H1 (cell line): ENCODE results near the gene CMTR1. TPM values are rescaled to one million over a fixed set of nuclear protein-coding genes. Genes with fewer than 3 reads are reported as not detected.

Experiments used
- CTCF ChIA-PET: fragments of 300-600 bp; sonication (Branson Sonifier 250); formaldehyde crosslinking; loops from one replicate; lab custom pipeline; 2021; ENCODE audit not compliant: partially characterized antibody; lab: Charles Lee
- POLR2A ChIA-PET: fragments of 300-600 bp; sonication (Branson Sonifier 250); formaldehyde crosslinking; loops from one replicate; lab custom pipeline; 2021; ENCODE audit warnings: inconsistent platforms; ENCODE audit not compliant: partially characterized antibody; lab: Charles Lee
- DNase-seq, 2 experiments: peaks; one replicate each; pipeline versions ENCODE4 v3.0.0 to v3.0.0-alpha.2; 2010 to 2022; ENCODE audit warnings: low spot score in 2 of 2, low read depth in 1 of 2, mixed read lengths in 1 of 2
- FAIRE-seq: peaks from 2 replicates; lab custom pipeline; 2011; peaks lifted over from hg19 to GRCh38; lab: Jason Lieb, UNC
- H2AFZ ChIP-seq: 2 replicates; pipeline ENCODE4 v1.8.1; 2012; ENCODE audit warnings: low read length, inconsistent platforms
- H2AK5ac ChIP-seq: 2 replicates; pipeline ENCODE4 v1.6.1; 2013; ENCODE audit warnings: low read depth, low read length
- H2BK120ac ChIP-seq: replicated peaks from 2 replicates; pipeline ENCODE3; 2013; ENCODE audit warnings: low read depth, low read length, inconsistent platforms
- H2BK12ac ChIP-seq: 2 replicates; pipeline ENCODE4 v1.6.1; 2013; ENCODE audit warnings: low read depth, low read length
- H2BK15ac ChIP-seq: 2 replicates; pipeline ENCODE4 v1.6.1; 2013; ENCODE audit warnings: low read length
- H2BK20ac ChIP-seq: 2 replicates; pipeline ENCODE4 v1.6.1; 2013; ENCODE audit warnings: low read length
- H2BK5ac ChIP-seq: 2 replicates; pipeline ENCODE4 v1.6.1; 2013; ENCODE audit warnings: low read depth, low read length
- H3K14ac ChIP-seq: 2 replicates; pipeline ENCODE4 v1.6.1; 2013; ENCODE audit warnings: inconsistent platforms; ENCODE audit not compliant: insufficient read length
- H3K18ac ChIP-seq: 2 replicates; pipeline ENCODE4 v1.6.1; 2013; ENCODE audit warnings: low read length; ENCODE audit errors: extremely low read depth
- H3K23ac ChIP-seq: 2 replicates; pipeline ENCODE4 v1.6.1; 2013; ENCODE audit warnings: inconsistent platforms; ENCODE audit not compliant: insufficient read length
- H3K23me2 ChIP-seq: 2 replicates; pipeline ENCODE4 v1.6.1; 2013; ENCODE audit warnings: low read depth, low read length
- H3K27ac ChIP-seq: 2 replicates; pipeline ENCODE4 v1.6.1; 2011; ENCODE audit warnings: low read depth, low read length, inconsistent platforms
- H3K27me3 ChIP-seq, 4 experiments: replicated peaks in 1 of 4; 1 replicate in 1 of 4; 2 replicates in 3 of 4; pipeline versions ENCODE4 v1.6.1 to v1.8.1; 2011 to 2013; ENCODE audit warnings: low read length in 3 of 4, mild to moderate bottlenecking in 3 of 4, inconsistent platforms in 2 of 4, mixed read lengths in 2 of 4, moderate library complexity in 1 of 4; ENCODE audit not compliant: control insufficient read depth in 3 of 4, insufficient read depth in 3 of 4; ENCODE audit errors: extremely low read depth in 1 of 4
- H3K36me3 ChIP-seq, 4 experiments: 2 replicates each; pipeline versions ENCODE4 v1.6.1 to v1.8.1; 2011 to 2013; ENCODE audit warnings: mild to moderate bottlenecking in 4 of 4, low read length in 3 of 4, moderate library complexity in 2 of 4, control low read depth in 1 of 4, inconsistent platforms in 1 of 4; ENCODE audit not compliant: insufficient read depth in 4 of 4, control insufficient read depth in 2 of 4
- H3K4ac ChIP-seq: replicated peaks from 2 replicates; pipeline ENCODE3; 2013; ENCODE audit warnings: low read length, low read depth, mixed read lengths, inconsistent platforms; ENCODE audit not compliant: insufficient read length
- H3K4me1 ChIP-seq, 4 experiments: replicated peaks in 1 of 4; 1 replicate in 1 of 4; 2 replicates in 3 of 4; pipeline versions ENCODE4 v1.6.1 to v1.8.1; 2011 to 2013; ENCODE audit warnings: low read length in 3 of 4, inconsistent platforms in 2 of 4, mixed read lengths in 1 of 4; ENCODE audit not compliant: insufficient read depth in 4 of 4, control insufficient read depth in 3 of 4
- H3K4me2 ChIP-seq, 2 experiments: 2 replicates each; pipeline versions ENCODE4 v1.6.1 to v1.8.1; 2011 to 2013; ENCODE audit warnings: low read depth in 2 of 2, low read length in 2 of 2, control low read depth in 1 of 2, inconsistent platforms in 1 of 2, mild to moderate bottlenecking in 1 of 2; ENCODE audit not compliant: insufficient read depth in 1 of 2
- H3K4me3 ChIP-seq, 4 experiments: fragments of 200-600, 300-600 bp in 1 of 4; sonication (generic), shearing (Covaris generic), sonication (Bioruptor Twin) in 1 of 4; 2 replicates each; pipeline versions ENCODE4 v1.5.1 to v1.8.1; 2011 to 2016; ENCODE audit warnings: low read length in 4 of 4, low read depth in 3 of 4, control low read depth in 2 of 4, inconsistent platforms in 2 of 4, mild to moderate bottlenecking in 2 of 4, mixed read lengths in 1 of 4, moderate library complexity in 1 of 4; ENCODE audit not compliant: insufficient read depth in 2 of 4; ENCODE audit errors: extremely low read depth in 1 of 4
- H3K56ac ChIP-seq: replicated peaks from 2 replicates; pipeline ENCODE3; 2013; ENCODE audit warnings: low read depth, mild to moderate bottlenecking, mixed read lengths, low read length, inconsistent platforms; ENCODE audit not compliant: insufficient read length
- H3K79me1 ChIP-seq: 2 replicates; pipeline ENCODE4 v1.6.1; 2013; ENCODE audit warnings: low read depth, low read length, control low read depth
- H3K79me2 ChIP-seq, 2 experiments: 2 replicates each; pipeline versions ENCODE4 v1.6.1 to v1.8.1; 2012 to 2013; ENCODE audit warnings: low read length in 2 of 2, mild to moderate bottlenecking in 2 of 2, inconsistent platforms in 1 of 2; ENCODE audit not compliant: insufficient read depth in 2 of 2, control insufficient read depth in 1 of 2
- H3K9ac ChIP-seq, 4 experiments: replicated peaks in 1 of 4; 1 replicate in 1 of 4; 2 replicates in 3 of 4; pipeline versions ENCODE4 v1.6.1 to v1.8.1; 2011 to 2013; ENCODE audit warnings: low read depth in 3 of 4, low read length in 3 of 4, control low read depth in 2 of 4, mild to moderate bottlenecking in 2 of 4, moderate library complexity in 2 of 4, inconsistent platforms in 1 of 4; ENCODE audit errors: extremely low read depth in 1 of 4
- H3K9me3 ChIP-seq, 2 experiments: 2 replicates each; pipeline versions ENCODE4 v1.6.1 to v1.8.1; 2012 to 2013; ENCODE audit warnings: mild to moderate bottlenecking in 2 of 2, moderate library complexity in 2 of 2, control low read depth in 1 of 2, inconsistent platforms in 1 of 2, low read depth in 1 of 2, low read length in 1 of 2, mixed read lengths in 1 of 2; ENCODE audit not compliant: insufficient read depth in 2 of 2
- H4K20me1 ChIP-seq, 2 experiments: replicated peaks in 1 of 2; 2 replicates each; pipeline versions ENCODE3 to v1.8.1; 2011 to 2013; ENCODE audit warnings: inconsistent platforms in 2 of 2, low read length in 2 of 2, mild to moderate bottlenecking in 1 of 2; ENCODE audit not compliant: insufficient read depth in 2 of 2, control insufficient read depth in 1 of 2
- H4K5ac ChIP-seq: 2 replicates; pipeline ENCODE4 v1.6.1; 2013; ENCODE audit warnings: low read length, low read depth, mixed read lengths, inconsistent platforms; ENCODE audit not compliant: insufficient read length
- H4K8ac ChIP-seq: 2 replicates; pipeline ENCODE4 v1.8.0; 2013; ENCODE audit warnings: mild to moderate bottlenecking, moderate library complexity, low read length, inconsistent platforms; ENCODE audit not compliant: insufficient read depth; ENCODE audit errors: extremely low read depth
- H4K91ac ChIP-seq: replicated peaks from 2 replicates; pipeline ENCODE3; 2013; ENCODE audit warnings: low read length, mixed read lengths, inconsistent platforms; ENCODE audit not compliant: insufficient read length
- BACH1 ChIP-seq: IDR thresholded peaks from 2 replicates; pipeline ENCODE4 v1.6.1; 2012; ENCODE audit warnings: low read length, improper control_type of control experiment
- BRCA1 ChIP-seq: IDR thresholded peaks from 2 replicates; pipeline ENCODE4 v1.6.1; 2012; ENCODE audit warnings: low read depth, low read length, improper control_type of control experiment
- GABPA ChIP-seq: IDR thresholded peaks from 2 replicates; pipeline ENCODE4 v1.6.1; 2011; ENCODE audit warnings: mild to moderate bottlenecking, low read length, moderate library complexity, borderline replicate concordance; ENCODE audit not compliant: insufficient read depth
- KDM4A ChIP-seq: IDR thresholded peaks from one replicate; pipeline ENCODE4 v1.7.1; 2012; ENCODE audit warnings: low read depth, mild to moderate bottlenecking, moderate library complexity, low read length, inconsistent platforms; ENCODE audit not compliant: severe bottlenecking
- NRF1 ChIP-seq: IDR thresholded peaks from 2 replicates; pipeline ENCODE4 v1.6.1; 2011; ENCODE audit warnings: mild to moderate bottlenecking, low read depth, low read length, improper control_type of control experiment
- POLR2AphosphoS5 ChIP-seq: IDR thresholded peaks from 2 replicates; pipeline ENCODE4 v1.6.1; 2011; ENCODE audit warnings: low read depth, low read length
- RFX5 ChIP-seq: IDR thresholded peaks from 2 replicates; pipeline ENCODE4 v1.6.1; 2011; ENCODE audit warnings: low read depth, low read length, improper control_type of control experiment, borderline replicate concordance
- SIN3A ChIP-seq, 2 experiments: IDR thresholded peaks in 1 of 2; conservative IDR thresholded peaks in 1 of 2; 2 replicates each; pipeline ENCODE4 v1.6.1; 2011 to 2012; ENCODE audit warnings: low read length in 2 of 2, improper control_type of control experiment in 1 of 2, low read depth in 1 of 2, mild to moderate bottlenecking in 1 of 2
- SRF ChIP-seq: IDR thresholded peaks from 2 replicates; pipeline ENCODE4 v1.6.1; 2011; ENCODE audit warnings: mild to moderate bottlenecking, low read depth, low read length, moderate library complexity
- WGBS, 2 experiments: shearing (Covaris generic) in 1 of 2; methylation state at CpG; one replicate each; pipeline versions ENCODE4 v1.1.6 to v1.1.7; 2013 to 2015; ENCODE audit warnings: low lambda C conversion rate in 2 of 2, mixed read lengths in 2 of 2, inconsistent platforms in 1 of 2, low coverage in 1 of 2, missing lambda C conversion rate in 1 of 2; ENCODE audit not compliant: insufficient replicate concordance in 2 of 2, insufficient coverage in 1 of 2, insufficient read length in 1 of 2; ENCODE audit errors: extremely low coverage in 1 of 2, missing lambda C conversion rate in 1 of 2; 5-methylcytosine and 5-hydroxymethylcytosine counted together
- polyA plus RNA-seq, 7 experiments: library from polyadenylated mRNA; depleted of rRNA in 3 of 7; stranded (reverse) in 5 of 7; unstranded in 2 of 7; fragments of >200 nt in 5 of 7; fragments of 200-250 nt in 2 of 7; gene quantifications; 1 replicate in 5 of 7; 2 replicates in 1 of 7; 4 replicates in 1 of 7; pipeline versions ENCODE4 v1.2.1 to v1.2.3, GENCODE V29; 2011 to 2013; ENCODE audit warnings: missing spikeins in 2 of 7, mixed read lengths in 2 of 7
- total RNA-seq: library from RNA; stranded (reverse); fragmentation: NEBNext Ultra II Directional; extraction: Animal tissue kit (Norgen Biotek cat#: 25700); gene quantifications from 2 replicates; pipeline ENCODE4 v1.2.1, GENCODE V29; 2021

The CMTR1 gene
- total and polyA plus RNA-seq, 2 of the 8 experiments (the other 6 are each of a cell fraction or from before 2014, with no cell fraction given): 15.2 to 33.1 TPM

GRCh38 chr6:37496951-37497885 is 64.2 kb downstream of the CMTR1 start:
- Histone ChIP-seq H4K20me1 (no peaks in the 10 kb centered on the region), H2BK12ac (no peak overlapping the region), H3K4me1 (peaks cover 5 to 13% (median 11%) of the 10 kb centered on the region in 4 experiments; a peak in 6 of 7 replicates), H3K18ac (no peak overlapping the region), H3K79me2 (no peaks in the 10 kb centered on the region), H4K91ac (no peak overlapping the region), H3K23me2 (peaks cover 4% of the 10 kb centered on the region), H3K27ac (no peak overlapping the region), H3K56ac (no peak overlapping the region), H3K9ac (no peak overlapping the region), H2BK15ac (no peak overlapping the region), H3K9me3 (no peaks in the 10 kb centered on the region), H4K8ac (no peak overlapping the region), H2AK5ac (no peak overlapping the region; the same call in 1 of the 2 replicates), H3K36me3 (no peaks in the 10 kb centered on the region), H3K4me3 (no peak overlapping the region), H2BK120ac (no peak overlapping the region), H2BK5ac (no peak overlapping the region), H4K5ac (no peak overlapping the region), H3K4ac (no peak overlapping the region), H3K23ac (no peak overlapping the region), H2BK20ac (no peak overlapping the region), H3K4me2 (no peak overlapping the region), H3K14ac (no peak overlapping the region), H2AFZ (no peak overlapping the region), H3K79me1 (no peaks in the 10 kb centered on the region), H3K27me3 (peaks cover 0 to 6% (median 3%) of the 10 kb centered on the region in 4 experiments; a peak in 4 of 7 replicates)
- no peak for DNase-seq
- ChIA-PET POLR2A (interaction anchor here (0.8 to 1.0 kb wide), 2 partner anchors 10 to 192 kb away, joined by 3 read pairs; no protein-coding TSS in a partner anchor), CTCF (interaction anchor here (1.2 to 2.5 kb wide), 2 partner anchors 12 to 192 kb away, joined by 4 to 5 read pairs; no protein-coding TSS in a partner anchor)
- no peak for FAIRE-seq
- TF ChIP-seq SIN3A (conservative IDR thresholded peaks at IDR 0.05 in 1 of 2, IDR thresholded peaks at IDR 0.05 in 1 of 2; ENCODE audit: low read depth in 1 of 2, low read length in 2 of 2) (no peak), POLR2AphosphoS5 (no peak), BRCA1 (no peak), BACH1 (no peak), SRF (no peak), RFX5 (no peak), KDM4A (no peak), GABPA (no peak), NRF1 (no peak)
- 90% methylated on average over 11 of the region's 13 CpGs; no CpG with 5 or more reads in 1 of the 2 experiments for WGBS, 2 experiments
